Hematopoietic multipotent progenitor cell treated with erythropoietin and hydrocortisone succinate and interleukin-3 and kit ligand, for 6 days (in vitro differentiated cells): ENCODE data around the gene GPATCH11.

Experiments used
- DNase-seq: peaks from one replicate; pipeline ENCODE4 v3.0.0-alpha.2; 2015

Gene GPATCH11

DNA sequence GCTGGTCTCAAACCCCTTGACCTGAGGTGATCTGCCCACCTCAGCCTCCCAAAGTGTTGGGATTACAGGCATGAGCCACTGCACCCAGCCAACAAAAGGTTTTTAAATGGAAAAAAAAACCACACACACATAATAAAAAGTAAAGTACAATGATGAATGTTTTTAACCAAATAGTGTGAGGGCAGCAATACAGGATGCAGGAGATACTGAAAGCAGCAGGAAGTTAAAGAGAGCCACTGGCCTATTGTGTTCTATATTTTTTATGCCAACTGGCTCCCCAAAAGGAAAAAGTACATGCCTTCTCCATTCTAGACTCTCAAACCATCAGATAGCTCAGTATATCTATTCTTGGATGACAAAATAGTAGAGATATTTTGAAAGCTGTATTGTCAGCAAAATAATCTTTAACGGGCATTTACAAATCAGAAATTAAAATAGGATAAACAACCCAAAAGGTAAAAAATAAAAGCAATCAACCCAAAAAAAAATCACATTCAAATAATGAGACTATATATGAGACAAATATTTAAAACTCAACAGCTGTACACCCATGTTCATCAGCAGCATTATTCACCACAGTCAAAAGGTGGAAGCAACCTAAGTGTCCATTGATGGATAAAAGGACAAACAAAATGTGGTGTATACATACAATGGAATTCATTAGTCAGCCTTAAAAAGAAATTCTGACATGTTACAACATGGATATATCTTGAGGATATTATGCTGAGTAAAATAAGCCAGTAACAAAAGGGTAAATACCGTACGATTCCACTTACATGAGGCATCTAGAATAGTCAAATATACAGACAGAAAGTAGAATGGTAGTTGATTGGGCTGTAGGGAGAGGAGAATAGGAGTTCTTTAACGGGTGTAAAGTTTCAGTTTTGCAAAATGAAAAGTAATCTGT, 26.2 kb downstream of the GPATCH11 start:
- DNase-seq, result no peak

DNA sequence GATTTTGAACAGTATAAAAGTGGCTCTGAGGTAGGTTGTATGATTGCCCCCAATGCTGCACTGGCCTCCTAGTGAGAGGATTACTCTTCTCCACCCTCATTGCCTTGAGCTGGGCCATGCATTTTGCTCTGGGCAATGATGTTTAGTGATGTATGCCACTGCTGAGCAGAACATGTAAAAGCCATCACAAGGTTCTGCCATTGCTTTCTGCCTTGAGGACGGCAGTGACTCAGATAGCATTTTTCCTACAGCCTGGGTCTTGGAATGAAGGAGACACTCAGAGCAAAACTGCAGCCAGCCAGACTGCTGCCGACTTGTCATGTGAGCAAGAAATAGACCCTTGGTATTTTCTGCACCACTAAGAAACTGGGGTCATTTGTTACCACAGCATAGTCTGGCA, 27.6 kb downstream of the GPATCH11 start:
- DNase-seq, result no peak

DNA sequence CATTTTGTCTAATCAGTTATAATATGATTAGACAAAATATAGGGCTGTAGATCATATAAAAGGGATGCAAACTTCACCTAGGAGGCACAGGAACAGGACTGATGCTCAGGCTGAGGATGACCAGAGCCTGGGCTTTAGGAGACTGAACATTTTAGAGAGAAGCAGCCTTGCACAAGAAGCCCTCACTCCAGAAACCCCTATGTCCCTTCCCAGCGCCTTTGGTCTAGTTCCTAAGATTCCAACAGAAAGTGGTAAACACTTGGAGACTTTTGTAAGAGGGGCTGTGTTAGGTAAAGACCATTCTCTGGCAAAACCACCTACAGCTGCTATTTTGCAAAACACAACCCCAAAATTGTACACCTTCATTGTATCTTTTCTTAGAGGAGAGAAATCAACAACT, 33.2 kb downstream of the GPATCH11 start:
- no peak for DNase-seq

DNA sequence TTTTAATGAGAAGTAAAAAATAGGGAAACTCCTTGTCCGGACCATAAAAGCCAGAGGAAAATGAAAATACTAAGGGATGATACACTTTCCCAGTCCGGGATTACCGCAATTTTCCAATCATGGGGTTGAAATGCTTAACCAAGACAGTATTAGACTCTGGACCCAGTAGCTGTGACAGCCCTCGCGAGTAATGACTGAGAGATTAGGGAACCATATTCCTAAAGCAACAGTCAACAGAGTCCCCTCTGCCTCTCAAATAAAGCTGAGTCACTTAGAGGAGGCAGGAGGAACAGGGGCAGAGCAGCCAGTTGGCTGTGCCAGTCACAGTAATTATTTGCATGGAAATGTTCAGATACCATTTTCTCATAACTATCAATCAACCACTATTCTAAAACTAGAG, 34.8 kb downstream of the GPATCH11 start:
- DNase-seq, result peak; percentile 21

DNA sequence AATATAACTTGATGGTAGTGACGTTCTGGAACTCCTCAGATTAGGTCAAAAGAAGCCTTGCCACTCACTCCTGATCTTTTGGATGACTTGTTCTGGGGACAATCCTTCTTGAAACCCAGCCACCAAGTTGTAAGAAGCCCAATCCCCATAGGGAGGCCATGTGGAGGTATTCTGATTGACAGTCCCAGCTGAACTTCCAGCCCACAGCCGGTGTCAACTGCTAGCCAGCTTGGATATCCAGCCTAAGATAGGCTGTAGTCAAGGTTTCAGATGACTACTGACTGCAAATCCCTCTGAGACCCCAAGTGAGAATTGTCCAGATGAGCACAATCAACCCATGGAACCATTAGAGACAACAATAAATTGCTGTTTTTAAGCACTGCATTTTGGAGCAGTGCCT, 41.1 kb downstream of the GPATCH11 start:
- DNase-seq, result no peak

DNA sequence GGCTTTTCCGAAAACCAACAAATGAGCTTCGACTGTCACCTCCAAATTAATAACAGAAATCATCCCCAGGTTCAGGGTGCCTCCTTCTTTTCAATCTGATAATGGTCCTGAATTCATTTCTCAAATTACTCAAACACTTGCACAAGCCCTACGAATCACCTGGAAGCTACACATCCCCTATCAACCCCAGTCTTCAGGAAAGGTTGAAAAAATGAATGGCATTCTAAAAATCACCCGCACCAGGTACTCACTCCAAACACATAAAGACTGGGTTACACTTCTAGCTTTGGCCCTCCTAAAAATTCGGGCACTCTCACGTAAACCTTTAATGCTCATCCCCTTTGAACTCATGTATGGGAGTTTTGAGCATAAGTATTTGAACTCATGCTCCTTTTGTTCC, 48.6 kb downstream of the GPATCH11 start:
- DNase-seq, result no peak

DNA sequence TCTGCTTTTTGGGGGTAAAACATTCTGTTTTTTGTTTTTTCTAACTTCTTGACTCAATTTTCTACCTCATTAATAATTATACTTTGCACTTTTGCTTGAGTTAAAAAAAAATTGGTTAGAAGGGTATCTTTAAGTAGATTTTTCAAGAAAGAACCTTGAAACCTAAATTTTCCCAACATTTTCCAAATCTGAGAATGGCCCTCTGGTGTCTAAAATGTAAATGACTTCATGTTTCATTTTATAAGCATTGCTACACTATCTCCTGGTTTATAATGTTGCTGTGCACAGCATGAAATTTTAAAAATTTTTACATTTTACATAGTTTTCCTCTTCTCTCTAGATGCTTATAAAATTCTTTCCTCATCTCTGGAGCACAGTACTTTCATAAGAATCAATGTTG, 58.2 kb downstream of the GPATCH11 start:
- DNase-seq, result no peak

DNA sequence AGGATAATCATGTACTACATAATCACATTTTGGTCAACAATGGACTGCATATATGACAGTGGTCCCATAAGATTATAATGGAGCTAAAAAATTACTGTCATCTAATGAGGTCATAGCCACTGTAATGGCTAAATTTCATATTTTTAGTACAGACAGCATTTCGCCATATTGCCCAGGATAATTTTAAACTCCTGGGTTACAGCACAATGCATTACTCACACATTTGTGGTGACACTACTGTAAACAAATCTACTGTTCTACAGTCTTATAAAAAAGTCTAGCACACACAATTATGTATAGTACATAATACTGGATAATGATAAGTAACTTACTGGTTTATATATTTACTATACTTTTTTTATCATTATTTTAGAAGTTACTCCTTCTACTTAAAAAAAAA, 59.7 kb downstream of the GPATCH11 start:
- no peak for DNase-seq

DNA sequence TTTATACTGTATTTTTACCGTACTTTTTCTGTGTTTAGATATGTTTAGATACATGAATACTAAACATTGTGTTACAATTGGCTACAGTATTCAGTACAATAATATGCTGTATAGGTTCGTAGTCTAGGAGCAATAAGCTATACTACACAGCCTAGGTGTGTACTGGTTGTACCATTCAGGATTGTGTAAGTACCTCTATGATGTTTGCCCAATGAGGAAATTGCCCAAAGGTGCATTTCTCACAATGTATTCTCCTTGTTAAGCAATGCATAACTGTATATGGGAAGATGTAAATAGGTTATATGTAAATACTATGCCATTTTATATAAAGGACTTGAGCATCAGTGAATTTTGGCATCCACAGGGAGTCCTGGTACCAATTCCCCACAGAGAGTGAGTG, 61.7 kb downstream of the GPATCH11 start:
- DNase-seq, result no peak

DNA sequence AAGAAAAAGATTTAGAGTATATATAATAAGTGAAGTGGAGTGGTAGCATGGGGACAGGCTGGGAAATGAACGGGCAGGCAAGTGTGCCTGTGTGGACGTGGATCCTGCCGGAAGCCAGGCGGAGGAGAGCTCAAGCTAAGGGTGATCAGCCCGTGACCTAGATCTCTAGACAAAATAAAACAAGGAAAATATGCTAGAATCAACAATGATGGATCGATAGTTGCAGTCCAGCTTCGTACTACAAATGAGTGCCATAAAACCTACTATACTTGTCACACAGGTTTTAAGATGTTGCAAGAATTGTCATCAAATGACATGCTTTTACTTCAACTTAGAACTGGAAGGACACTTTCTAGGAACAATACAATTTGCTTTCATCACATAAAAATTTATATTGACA, 64.0 kb downstream of the GPATCH11 start:
- DNase-seq, result no peak
